Nephron progenitor cell (in vitro differentiated cells): Measurements from ENCODE around the gene ADPRM.
"Not testable (repeated sequence)": the region's sequence is repeated elsewhere in the genome, so short reads cannot be mapped to it uniquely, and the experiment has no call there.

ENCODE experiments used
- DNase-seq: peaks from one replicate; pipeline ENCODE4 v3.0.0; 2021
- H3K27ac Mint-ChIP-seq: 2 replicates; pipeline ENCODE4 v1.8.0; 2021; ENCODE audit warnings: mild to moderate bottlenecking, moderate library complexity, mixed read lengths
- H3K27me3 Mint-ChIP-seq: 2 replicates; pipeline ENCODE4 v1.8.0; 2021; ENCODE audit warnings: mild to moderate bottlenecking, low read depth, mixed read lengths; ENCODE audit not compliant: poor library complexity
- H3K36me3 Mint-ChIP-seq: 2 replicates; pipeline ENCODE4 v1.8.0; 2021; ENCODE audit warnings: low read depth, mixed read lengths
- H3K4me1 Mint-ChIP-seq: 2 replicates; pipeline ENCODE4 v1.8.0; 2021; ENCODE audit warnings: mixed read lengths
- H3K4me3 Mint-ChIP-seq: 2 replicates; pipeline ENCODE4 v1.8.0; 2021; ENCODE audit warnings: mild to moderate bottlenecking, moderate library complexity, mixed read lengths
- H3K9me3 Mint-ChIP-seq: 2 replicates; pipeline ENCODE4 v1.8.0; 2021; ENCODE audit warnings: mild to moderate bottlenecking, moderate library complexity, mixed read lengths
- TF ChIP-seq, protein P1 (sequence below): fragments of 200-600 bp; sonication (generic); IDR thresholded peaks from 2 replicates; pipeline ENCODE4 v1.5.0; 2021; ENCODE audit warnings: antibody characterized with exemption

Gene ADPRM

DNA sequence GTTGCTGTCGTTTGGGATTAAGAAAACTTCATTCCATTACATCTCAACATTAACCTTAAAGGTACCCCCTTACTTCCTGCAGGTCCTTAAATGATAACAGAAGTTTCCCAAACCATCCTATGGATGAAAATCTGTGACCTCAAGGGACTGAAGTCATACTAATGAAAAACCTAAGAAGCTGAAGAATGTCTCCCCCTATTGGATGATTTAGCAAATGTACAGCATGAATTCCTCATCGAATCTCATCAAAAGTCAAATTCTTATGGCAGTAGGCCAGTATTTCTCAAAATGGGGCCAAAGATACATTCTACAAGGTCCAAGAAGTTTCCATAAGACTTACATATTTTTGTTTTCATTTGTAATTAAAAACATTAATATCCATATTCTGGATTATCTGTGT lies 13.5 kb upstream of the ADPRM start:
- H3K9me3 Mint-ChIP-seq: no peaks in the 10 kb centered on the region
- no peaks in the 10 kb centered on the region for H3K4me1 Mint-ChIP-seq
- no peak overlapping the region for H3K27ac Mint-ChIP-seq
- TF ChIP-seq, protein P1, sequence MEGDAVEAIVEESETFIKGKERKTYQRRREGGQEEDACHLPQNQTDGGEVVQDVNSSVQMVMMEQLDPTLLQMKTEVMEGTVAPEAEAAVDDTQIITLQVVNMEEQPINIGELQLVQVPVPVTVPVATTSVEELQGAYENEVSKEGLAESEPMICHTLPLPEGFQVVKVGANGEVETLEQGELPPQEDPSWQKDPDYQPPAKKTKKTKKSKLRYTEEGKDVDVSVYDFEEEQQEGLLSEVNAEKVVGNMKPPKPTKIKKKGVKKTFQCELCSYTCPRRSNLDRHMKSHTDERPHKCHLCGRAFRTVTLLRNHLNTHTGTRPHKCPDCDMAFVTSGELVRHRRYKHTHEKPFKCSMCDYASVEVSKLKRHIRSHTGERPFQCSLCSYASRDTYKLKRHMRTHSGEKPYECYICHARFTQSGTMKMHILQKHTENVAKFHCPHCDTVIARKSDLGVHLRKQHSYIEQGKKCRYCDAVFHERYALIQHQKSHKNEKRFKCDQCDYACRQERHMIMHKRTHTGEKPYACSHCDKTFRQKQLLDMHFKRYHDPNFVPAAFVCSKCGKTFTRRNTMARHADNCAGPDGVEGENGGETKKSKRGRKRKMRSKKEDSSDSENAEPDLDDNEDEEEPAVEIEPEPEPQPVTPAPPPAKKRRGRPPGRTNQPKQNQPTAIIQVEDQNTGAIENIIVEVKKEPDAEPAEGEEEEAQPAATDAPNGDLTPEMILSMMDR: peak; percentile 58
- DNase-seq: no peak
- peaks cover 78% of the 10 kb centered on the region for H3K36me3 Mint-ChIP-seq
- H3K27me3 Mint-ChIP-seq: no peaks in the 10 kb centered on the region
- H3K4me3 Mint-ChIP-seq: no peak overlapping the region

- DNase-seq: no peak
- Mint-ChIP-seq H3K4me1 (no peaks in the 10 kb centered on the region), H3K9me3 (peaks cover 6% of the 10 kb centered on the region), H3K27me3 (no peaks in the 10 kb centered on the region), H3K27ac (no peak overlapping the region), H3K4me3 (no peak overlapping the region), H3K36me3 (peaks cover 82% of the 10 kb centered on the region)
- TF ChIP-seq, protein P1: no peak
Measured at GRCh38 chr17:10687499-10687898, 9.9 kb upstream of the ADPRM start.

GRCh38 chr17:10695875-10696407 lies 1.5 kb upstream of the ADPRM start:
- not testable (repeated sequence) for H3K27ac Mint-ChIP-seq, H3K9me3 Mint-ChIP-seq, H3K27me3 Mint-ChIP-seq, DNase-seq
- Mint-ChIP-seq H3K4me1 (peaks cover 42% of the 10 kb centered on the region), H3K4me3 (peak overlapping the region; percentile 95), H3K36me3 (peaks cover 45% of the 10 kb centered on the region)

GRCh38 chr17:10698096-10698818 lies 863 bp downstream of the ADPRM start:
- no peak for DNase-seq
- peak overlapping the region; percentile 95 for H3K4me3 Mint-ChIP-seq

GRCh38 chr17:10699856-10700255 lies 2.5 kb downstream of the ADPRM start:
- TF ChIP-seq, protein P1: no peak
- peak overlapping the region; percentile 24 for H3K4me3 Mint-ChIP-seq
- no peaks in the 10 kb centered on the region for H3K27me3 Mint-ChIP-seq
- H3K9me3 Mint-ChIP-seq: no peaks in the 10 kb centered on the region
- peaks cover 40% of the 10 kb centered on the region for H3K4me1 Mint-ChIP-seq
- peaks cover 10% of the 10 kb centered on the region for H3K36me3 Mint-ChIP-seq
- no peak for DNase-seq
- no peak overlapping the region for H3K27ac Mint-ChIP-seq

More at GRCh38 chr17:10698096-10698818, 863 bp downstream of the ADPRM start:
- Mint-ChIP-seq H3K36me3 (peaks cover 26% of the 10 kb centered on the region), H3K4me1 (peaks cover 48% of the 10 kb centered on the region), H3K27ac (peak overlapping the region; percentile 93), H3K27me3 (no peaks in the 10 kb centered on the region), H3K9me3 (no peaks in the 10 kb centered on the region)
- TF ChIP-seq, protein P1: no peak

DNA sequence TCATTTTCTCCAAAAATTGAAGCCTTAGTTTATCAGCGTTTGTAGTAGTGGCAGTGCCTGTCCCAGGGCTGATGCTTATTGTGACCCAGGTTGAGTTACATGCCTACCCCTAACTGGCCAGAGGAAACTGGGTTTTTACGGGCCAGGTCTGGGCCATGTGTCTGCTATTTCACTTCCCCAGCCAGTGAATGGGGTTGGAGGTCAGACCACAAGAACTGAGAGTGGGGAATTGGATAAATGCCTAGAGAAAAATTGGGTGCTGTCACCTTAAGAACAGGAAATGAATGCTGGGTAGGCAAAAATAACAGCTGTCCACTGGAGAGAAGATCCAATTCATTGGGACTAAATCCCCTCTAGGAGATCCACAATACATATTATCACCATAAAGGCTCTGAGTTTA lies 5.2 kb downstream of the ADPRM start:
- peak overlapping the region; percentile 66 for H3K27ac Mint-ChIP-seq
- no peak overlapping the region for H3K4me3 Mint-ChIP-seq
- H3K36me3 Mint-ChIP-seq: peaks cover 15% of the 10 kb centered on the region
- no peak for DNase-seq
- TF ChIP-seq, protein P1: no peak
- no peaks in the 10 kb centered on the region for H3K27me3 Mint-ChIP-seq
- no peaks in the 10 kb centered on the region for H3K9me3 Mint-ChIP-seq
- H3K4me1 Mint-ChIP-seq: peaks cover 20% of the 10 kb centered on the region
